ENCODE results near the gene APOBEC3B. TPM values are rescaled to one million over a fixed set of nuclear protein-coding genes. Genes with fewer than 3 reads are reported as not detected.
"Not testable (repeated sequence)": the region's sequence is repeated elsewhere in the genome, so short reads cannot be mapped to it uniquely, and the experiment has no call there.

The APOBEC3B gene
- total and polyA plus RNA-seq, 2 of the 8 experiments (the other 6 are each of a cell fraction or from before 2014, with no cell fraction given): 14.2 to 74.9 TPM

DNA sequence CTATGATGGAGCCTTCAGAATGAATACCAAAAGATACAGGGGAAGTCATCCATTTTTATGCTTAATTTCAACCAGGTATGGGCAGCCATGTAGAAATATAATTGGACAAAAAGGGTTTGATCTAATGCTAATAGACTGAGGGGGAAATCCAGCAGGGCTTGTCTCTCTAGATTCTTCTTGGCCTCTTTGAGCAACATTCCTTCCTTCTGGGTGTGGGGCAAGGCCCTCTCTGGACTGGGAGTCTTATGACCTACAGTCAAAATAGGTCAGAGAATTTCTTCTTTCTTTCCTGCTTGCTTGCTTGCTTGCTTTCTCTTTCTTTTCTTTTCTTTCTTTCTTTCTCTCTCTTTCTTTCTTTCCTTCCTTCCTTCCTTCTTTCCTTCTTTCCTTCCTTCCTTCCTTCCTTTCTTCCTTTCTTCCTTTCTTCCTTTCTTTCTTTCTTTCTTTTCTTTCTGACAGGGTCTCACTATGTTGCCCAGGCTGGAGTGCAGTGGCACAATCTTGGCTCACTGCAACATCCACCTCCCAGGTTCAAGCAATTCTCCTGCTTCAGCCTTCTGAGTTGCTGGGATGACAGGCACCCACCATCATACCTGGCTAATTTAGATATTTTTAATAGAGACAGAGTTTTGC is 36.3 kb upstream of the APOBEC3B start:
- ChIA-PET CTCF (ENCODE audit: partially characterized antibody) (interaction anchor here (0.8 to 2.0 kb wide), 2 partner anchors 18 to 74 kb away, joined by 3 to 9 read pairs; no protein-coding TSS in a partner anchor), POLR2A (ENCODE audit: partially characterized antibody) (interaction anchor here (0.7 kb wide), 1 partner anchor 28 kb away, joined by 3 read pairs; no protein-coding TSS in a partner anchor)
- not testable (repeated sequence) for H3K79me1 ChIP-seq (ENCODE audit: low read depth, low read length)

More for the DNA sequence above, 36.3 kb upstream of the APOBEC3B start:
- H3K23me2 ChIP-seq (ENCODE audit: low read depth, low read length); H4K20me1 ChIP-seq (replicated peaks in 1 of 2; ENCODE audit: control insufficient read depth in 1 of 2, insufficient read depth in 2 of 2, low read length in 2 of 2); H3K36me3 ChIP-seq (ENCODE audit: control insufficient read depth in 2 of 4, insufficient read depth in 4 of 4, low read length in 3 of 4); H3K4me3 ChIP-seq (ENCODE audit: extremely low read depth in 1 of 4, insufficient read depth in 2 of 4, low read depth in 3 of 4, low read length in 4 of 4); FAIRE-seq; H3K18ac ChIP-seq (ENCODE audit: extremely low read depth, low read length); H3K14ac ChIP-seq (ENCODE audit: insufficient read length); H3K9ac ChIP-seq (replicated peaks in 1 of 4; ENCODE audit: extremely low read depth in 1 of 4, low read depth in 3 of 4, low read length in 3 of 4); H3K9me3 ChIP-seq (ENCODE audit: insufficient read depth in 2 of 2, low read depth in 1 of 2, low read length in 1 of 2); H3K79me2 ChIP-seq (ENCODE audit: control insufficient read depth in 1 of 2, insufficient read depth in 2 of 2, low read length in 2 of 2); H4K8ac ChIP-seq (ENCODE audit: extremely low read depth, insufficient read depth, low read length); H4K5ac ChIP-seq (ENCODE audit: insufficient read length, low read depth, low read length); H2BK5ac ChIP-seq (ENCODE audit: low read depth, low read length); H2AK5ac ChIP-seq (ENCODE audit: low read depth, low read length); H2AFZ ChIP-seq (ENCODE audit: low read length); H3K27ac ChIP-seq (ENCODE audit: low read depth, low read length); H3K27me3 ChIP-seq (replicated peaks in 1 of 4; ENCODE audit: control insufficient read depth in 3 of 4, extremely low read depth in 1 of 4, insufficient read depth in 3 of 4, low read length in 3 of 4); H3K4ac ChIP-seq (replicated peaks; ENCODE audit: insufficient read length, low read depth, low read length); H2BK20ac ChIP-seq (ENCODE audit: low read length); H3K56ac ChIP-seq (replicated peaks; ENCODE audit: insufficient read length, low read depth, low read length); H3K23ac ChIP-seq (ENCODE audit: insufficient read length); H2BK15ac ChIP-seq (ENCODE audit: low read length); H3K4me2 ChIP-seq (ENCODE audit: insufficient read depth in 1 of 2, low read depth in 2 of 2, low read length in 2 of 2); H2BK12ac ChIP-seq (ENCODE audit: low read depth, low read length); H2BK120ac ChIP-seq (replicated peaks; ENCODE audit: low read depth, low read length); H4K91ac ChIP-seq (replicated peaks; ENCODE audit: insufficient read length, low read length); DNase-seq (ENCODE audit: low read depth in 1 of 2, low spot score in 2 of 2); H3K4me1 ChIP-seq (replicated peaks in 1 of 4; ENCODE audit: control insufficient read depth in 3 of 4, insufficient read depth in 4 of 4, low read length in 3 of 4): not testable (repeated sequence)
